Smooth muscle cell (in vitro differentiated cells): ENCODE data around the gene OR2T1. TPM values are rescaled to one million over a fixed set of nuclear protein-coding genes. Genes with fewer than 3 reads are reported as not detected.

Source experiments
- DNase-seq: peaks from one replicate; lab custom pipeline; 2025; ENCODE audit not compliant: unreplicated experiment; lab: John Stamatoyannopoulos, UW
- H2AFZ ChIP-seq: fragments of 200-600 bp; sonication (generic); 2 replicates; pipeline ENCODE4 v1.6.0; 2016; ENCODE audit warnings: antibody characterized with exemption, low read depth, mild to moderate bottlenecking
- H3F3A ChIP-seq: fragments of 200-600 bp; sonication (generic); 2 replicates; pipeline ENCODE4 v1.6.0; 2017; ENCODE audit warnings: antibody characterized with exemption, low read depth
- H3K27ac ChIP-seq: fragments of 200-600 bp; sonication (generic); 2 replicates; pipeline ENCODE4 v1.5.1; 2016; ENCODE audit warnings: low read depth, mild to moderate bottlenecking
- H3K27me3 ChIP-seq: fragments of 200-600 bp; sonication (generic); 2 replicates; pipeline ENCODE4 v1.6.1; 2016; ENCODE audit warnings: low read depth, mild to moderate bottlenecking
- H3K36me3 ChIP-seq: fragments of 200-600 bp; sonication (generic); 2 replicates; pipeline ENCODE4 v1.5.1; 2016; ENCODE audit warnings: low read depth
- H3K4me1 ChIP-seq: fragments of 200-600 bp; sonication (generic); 2 replicates; pipeline ENCODE4 v1.5.1; 2016; ENCODE audit warnings: low read depth
- H3K4me2 ChIP-seq: fragments of 200-600 bp; sonication (generic); 2 replicates; pipeline ENCODE4 v1.6.0; 2016; ENCODE audit warnings: mild to moderate bottlenecking
- H3K4me3 ChIP-seq: fragments of 200-600 bp; sonication (generic); 2 replicates; pipeline ENCODE4 v1.5.1; 2016; ENCODE audit warnings: mild to moderate bottlenecking
- H3K79me2 ChIP-seq: fragments of 200-600 bp; sonication (generic); 2 replicates; pipeline ENCODE4 v1.6.0; 2016; ENCODE audit warnings: low read depth, mild to moderate bottlenecking
- H3K9ac ChIP-seq: fragments of 200-600 bp; sonication (generic); 2 replicates; pipeline ENCODE4 v1.6.0; 2016; ENCODE audit warnings: low read depth
- H3K9me3 ChIP-seq: fragments of 200-600 bp; sonication (generic); replicated peaks from 2 replicates; pipeline ENCODE4 v1.5.1; 2016; ENCODE audit warnings: low read depth
- H4K20me1 ChIP-seq: fragments of 200-600 bp; sonication (generic); 2 replicates; pipeline ENCODE4 v1.6.0; 2016; ENCODE audit warnings: low read depth
- WGBS: methylation state at CpG from one replicate; pipeline ENCODE4 v1.1.7; 2016; ENCODE audit warnings: low lambda C conversion rate; 5-methylcytosine and 5-hydroxymethylcytosine counted together
- polyA plus RNA-seq: library from polyadenylated mRNA; unstranded; fragments of >200 nt; fragmentation: Nextera tagmentation; extraction: Ambion mirVana; gene quantifications from 2 replicates; pipeline ENCODE4 v1.2.1, GENCODE V29; 2016
- total RNA-seq: library from RNA; depleted of rRNA; stranded (reverse); fragments of >200 nt; gene quantifications from 2 replicates; pipeline ENCODE4 v1.2.3, GENCODE V29; 2014
- TF ChIP-seq, protein P1 (sequence below): fragments of 200-600 bp; sonication (generic); IDR thresholded peaks from 2 replicates; pipeline ENCODE4 v1.5.1; 2017; ENCODE audit warnings: borderline replicate concordance, mild to moderate bottlenecking, antibody characterized with exemption; ENCODE audit not compliant: insufficient read depth, poor library complexity, severe bottlenecking

Gene OR2T1, protein sequence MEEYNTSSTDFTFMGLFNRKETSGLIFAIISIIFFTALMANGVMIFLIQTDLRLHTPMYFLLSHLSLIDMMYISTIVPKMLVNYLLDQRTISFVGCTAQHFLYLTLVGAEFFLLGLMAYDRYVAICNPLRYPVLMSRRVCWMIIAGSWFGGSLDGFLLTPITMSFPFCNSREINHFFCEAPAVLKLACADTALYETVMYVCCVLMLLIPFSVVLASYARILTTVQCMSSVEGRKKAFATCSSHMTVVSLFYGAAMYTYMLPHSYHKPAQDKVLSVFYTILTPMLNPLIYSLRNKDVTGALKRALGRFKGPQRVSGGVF
- not detected in 2 replicates for total RNA-seq
- not detected in 2 replicates for polyA plus RNA-seq

DNA sequence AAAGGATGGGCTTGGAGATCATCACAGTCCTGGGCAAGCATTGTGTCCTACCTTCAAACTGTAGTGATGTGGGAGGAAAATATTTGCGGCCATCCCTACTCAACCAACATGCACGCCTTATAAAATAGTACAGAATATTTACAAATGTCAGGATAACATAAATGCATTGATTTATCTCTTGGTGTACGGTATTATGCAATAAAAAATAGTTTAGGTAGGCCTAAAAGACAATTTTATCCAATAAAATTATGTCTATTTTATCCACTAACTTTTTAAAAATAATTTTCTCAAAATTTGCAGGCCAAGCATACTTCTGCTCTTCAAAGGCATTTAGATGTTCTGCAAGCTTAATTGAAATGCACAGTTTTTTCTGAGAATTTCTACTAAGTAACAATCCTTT, at the start of gene OR2T1:
OR2T1 (plus strand) TSS at position 301 of the 400 bp plus-strand sequence. CDS start 3,100 bp downstream, outside the sequence.
- TF ChIP-seq, protein P1, sequence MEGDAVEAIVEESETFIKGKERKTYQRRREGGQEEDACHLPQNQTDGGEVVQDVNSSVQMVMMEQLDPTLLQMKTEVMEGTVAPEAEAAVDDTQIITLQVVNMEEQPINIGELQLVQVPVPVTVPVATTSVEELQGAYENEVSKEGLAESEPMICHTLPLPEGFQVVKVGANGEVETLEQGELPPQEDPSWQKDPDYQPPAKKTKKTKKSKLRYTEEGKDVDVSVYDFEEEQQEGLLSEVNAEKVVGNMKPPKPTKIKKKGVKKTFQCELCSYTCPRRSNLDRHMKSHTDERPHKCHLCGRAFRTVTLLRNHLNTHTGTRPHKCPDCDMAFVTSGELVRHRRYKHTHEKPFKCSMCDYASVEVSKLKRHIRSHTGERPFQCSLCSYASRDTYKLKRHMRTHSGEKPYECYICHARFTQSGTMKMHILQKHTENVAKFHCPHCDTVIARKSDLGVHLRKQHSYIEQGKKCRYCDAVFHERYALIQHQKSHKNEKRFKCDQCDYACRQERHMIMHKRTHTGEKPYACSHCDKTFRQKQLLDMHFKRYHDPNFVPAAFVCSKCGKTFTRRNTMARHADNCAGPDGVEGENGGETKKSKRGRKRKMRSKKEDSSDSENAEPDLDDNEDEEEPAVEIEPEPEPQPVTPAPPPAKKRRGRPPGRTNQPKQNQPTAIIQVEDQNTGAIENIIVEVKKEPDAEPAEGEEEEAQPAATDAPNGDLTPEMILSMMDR, result no peak
- DNase-seq, result no peak
- 61% methylated on average over 3 of the region's 3 CpGs for WGBS

DNA sequence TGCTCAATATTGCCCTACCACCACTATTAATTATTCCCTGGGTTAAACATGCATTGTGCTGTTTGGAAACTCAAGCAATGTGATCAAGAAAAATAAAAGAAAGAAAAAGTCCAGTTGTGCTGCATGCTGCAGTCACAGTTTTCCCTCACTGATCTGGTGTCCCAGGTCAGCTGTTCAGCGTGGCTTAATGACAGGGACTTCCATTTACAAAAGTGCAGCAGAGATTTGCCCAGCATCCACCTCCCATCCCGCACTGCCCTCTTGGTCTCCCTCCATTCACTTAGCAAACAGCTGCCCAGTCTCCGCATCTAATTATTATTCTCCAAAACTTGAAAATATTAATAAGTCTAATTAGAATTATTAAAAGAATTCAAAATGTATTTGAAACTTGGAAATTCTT, 43.4 kb upstream of the OR2T1 start:
- no peak overlapping the region for H2AFZ ChIP-seq
- H3F3A ChIP-seq, result no peaks in the 10 kb centered on the region
- H3K27ac ChIP-seq, result no peak overlapping the region
- no peak overlapping the region for H3K4me2 ChIP-seq
- H3K9ac ChIP-seq, result no peak overlapping the region
- peaks cover 7% of the 10 kb centered on the region for H3K9me3 ChIP-seq
- H3K4me3 ChIP-seq, result no peak overlapping the region
- H3K27me3 ChIP-seq, result no peaks in the 10 kb centered on the region
- no peaks in the 10 kb centered on the region for H3K36me3 ChIP-seq
- no peaks in the 10 kb centered on the region for H4K20me1 ChIP-seq
- TF ChIP-seq, protein P1, result no peak
- DNase-seq, result no peak
- H3K4me1 ChIP-seq, result no peaks in the 10 kb centered on the region
- 47% methylated on average over 3 of the region's 3 CpGs for WGBS
- no peaks in the 10 kb centered on the region for H3K79me2 ChIP-seq

More for the DNA sequence above, at the start of gene OR2T1:
- Histone ChIP-seq H3K9me3 (peaks cover 10% of the 10 kb centered on the region), H3K4me1 (no peaks in the 10 kb centered on the region), H3K4me3 (no peak within 1 kb of the TSS), H3K9ac (no peak within 1 kb of the TSS), H3K4me2 (no peak within 1 kb of the TSS), H3K27me3 (no peaks in the 10 kb centered on the region), H3K27ac (no peak within 1 kb of the TSS), H3K79me2 (no peaks in the 10 kb centered on the region), H4K20me1 (no peaks in the 10 kb centered on the region), H3K36me3 (no peaks in the 10 kb centered on the region), H3F3A (no peaks in the 10 kb centered on the region), H2AFZ (no peak within 1 kb of the TSS)

DNA sequence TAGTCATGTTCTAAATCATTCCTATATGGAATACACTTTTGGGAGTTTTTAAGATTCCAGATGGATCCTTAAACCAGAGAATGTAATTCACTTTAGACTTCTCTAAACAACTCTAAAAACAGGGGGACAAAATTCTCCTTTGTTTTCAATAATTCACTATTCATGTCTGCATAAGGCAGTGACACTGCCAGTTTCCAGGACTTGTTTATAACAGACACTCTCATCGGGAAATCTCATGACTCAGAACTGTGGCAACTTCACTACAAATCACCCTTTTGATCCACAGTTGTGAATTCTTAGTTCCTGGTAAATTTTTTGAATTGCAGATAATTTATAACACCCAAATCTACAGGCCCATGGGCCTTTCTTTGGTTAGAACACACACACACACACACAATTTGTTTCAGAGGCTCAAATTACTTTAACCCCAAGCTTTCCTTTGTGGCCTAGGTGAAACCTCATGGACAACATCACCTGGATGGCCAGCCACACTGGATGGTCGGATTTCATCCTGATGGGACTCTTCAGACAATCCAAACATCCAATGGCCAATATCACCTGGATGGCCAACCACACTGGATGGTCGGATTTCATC, 41.6 kb upstream of the OR2T1 start, which contains the start of gene OR2T4:
OR2T4 (plus strand) TSS at position 545 of the 595 bp plus-strand sequence; CDS start at position 545, 0 bp downstream.
- Histone ChIP-seq H3K27me3 (no peaks in the 10 kb centered on the region), H3K27ac (no peak within 1 kb of the TSS), H3K4me1 (no peaks in the 10 kb centered on the region), H3F3A (no peaks in the 10 kb centered on the region), H3K4me2 (no peak within 1 kb of the TSS), H2AFZ (no peak within 1 kb of the TSS), H3K36me3 (no peaks in the 10 kb centered on the region), H3K4me3 (no peak within 1 kb of the TSS), H3K9me3 (peaks cover 14% of the 10 kb centered on the region), H4K20me1 (no peaks in the 10 kb centered on the region), H3K79me2 (no peaks in the 10 kb centered on the region), H3K9ac (no peak within 1 kb of the TSS)
- 37% methylated on average over 3 of the region's 3 CpGs for WGBS
- DNase-seq, result no peak
- TF ChIP-seq, protein P1, result no peak
